GM19239 (cell line): ENCODE data around the gene FGD6.

ENCODE experiments used
- DNase-seq: peaks from one replicate; pipeline ENCODE4 v3.0.0; 2011; ENCODE audit warnings: low spot score; ENCODE audit not compliant: insufficient read length
- FAIRE-seq: peaks from 2 replicates; lab custom pipeline; 2011; peaks lifted over from hg19 to GRCh38; lab: Jason Lieb, UNC

Gene FGD6

GRCh38 chr12:95185072-95185471, 32.2 kb downstream of the FGD6 start:
- FAIRE-seq (no peak), DNase-seq (no peak)

- FAIRE-seq (no peak), DNase-seq (no peak)
Measured at GRCh38 chr12:95184121-95184520, 33.1 kb downstream of the FGD6 start.

- DNase-seq: no peak
- FAIRE-seq: no peak
Measured at GRCh38 chr12:95182868-95183415, 34.3 kb downstream of the FGD6 start.

GRCh38 chr12:95181103-95181502, 36.2 kb downstream of the FGD6 start:
- no peak for FAIRE-seq

GRCh38 chr12:95179011-95179410, 38.3 kb downstream of the FGD6 start:
- FAIRE-seq (no peak), DNase-seq (no peak)

More at GRCh38 chr12:95181103-95181502, 36.2 kb downstream of the FGD6 start:
- DNase-seq: no peak

GRCh38 chr12:95178136-95178535, 39.1 kb downstream of the FGD6 start:
- DNase-seq: no peak
- FAIRE-seq: no peak

GRCh38 chr12:95177201-95177768, 40.0 kb downstream of the FGD6 start:
- FAIRE-seq: no peak
- no peak for DNase-seq

GRCh38 chr12:95173392-95174251, 43.6 kb downstream of the FGD6 start:
- FAIRE-seq: no peak
- no peak for DNase-seq

GRCh38 chr12:95169368-95169767, 47.9 kb downstream of the FGD6 start:
- DNase-seq (no peak), FAIRE-seq (no peak)

- no peak for FAIRE-seq
- DNase-seq: no peak
Measured at GRCh38 chr12:95168746-95169145, 48.5 kb downstream of the FGD6 start.

- FAIRE-seq: no peak
- DNase-seq: no peak
Measured at GRCh38 chr12:95164656-95165055, 52.6 kb downstream of the FGD6 start.

- DNase-seq (no peak), FAIRE-seq (no peak)
Measured at GRCh38 chr12:95158919-95159318, 58.3 kb downstream of the FGD6 start.

- no peak for FAIRE-seq
- no peak for DNase-seq
Measured at GRCh38 chr12:95151821-95152220, 65.4 kb downstream of the FGD6 start.

GRCh38 chr12:95151406-95151805, 65.9 kb downstream of the FGD6 start:
- FAIRE-seq: no peak
- no peak for DNase-seq

GRCh38 chr12:95150501-95150900, 66.8 kb downstream of the FGD6 start:
- FAIRE-seq: no peak
- no peak for DNase-seq

- DNase-seq (no peak), FAIRE-seq (peak; percentile 57)
Measured at GRCh38 chr12:95147866-95148265, 69.4 kb downstream of the FGD6 start.

- FAIRE-seq (peak; percentile 63), DNase-seq (no peak)
Measured at GRCh38 chr12:95146769-95147168, 70.5 kb downstream of the FGD6 start.

GRCh38 chr12:95143621-95144205, 73.6 kb downstream of the FGD6 start:
- no peak for FAIRE-seq

GRCh38 chr12:95142431-95143151, 74.7 kb downstream of the FGD6 start:
- DNase-seq: no peak
- FAIRE-seq: no peak

More at GRCh38 chr12:95143621-95144205, 73.6 kb downstream of the FGD6 start:
- no peak for DNase-seq

GRCh38 chr12:95141310-95141709, 76.0 kb downstream of the FGD6 start:
- DNase-seq (no peak), FAIRE-seq (no peak)
